ENCODE data around the gene MYL9.
A peak's percentile ranks its signal among the peaks of the same experiment; 100 is the strongest.

The MYL9 gene

GRCh38 chr20:36579996-36580545 lies 38.8 kb downstream of the MYL9 start:
- no peak overlapping the region for H3K4me2 ChIP-seq (ENCODE audit: insufficient read depth, low read length)
- no peak overlapping the region for H3K9ac ChIP-seq (ENCODE audit: low read depth, low read length)
- no peaks in the 10 kb centered on the region for H3K9me3 ChIP-seq (ENCODE audit: insufficient read depth, low read length, severe bottlenecking)
- no peak for ATAC-seq (ENCODE audit: insufficient read depth, low read depth)
- H3K27me3 ChIP-seq (ENCODE audit: insufficient read depth, low read length, poor library complexity) = no peaks in the 10 kb centered on the region
- no peak overlapping the region for H3K27ac ChIP-seq (ENCODE audit: low read length)
- no peak for DNase-seq
- peaks cover 61% of the 10 kb centered on the region for H3K79me2 ChIP-seq (ENCODE audit: insufficient read depth, low read length)
- H3K4me3 ChIP-seq (ENCODE audit: low read depth in 1 of 2, low read length in 2 of 2) = no peak overlapping the region
- H3K36me3 ChIP-seq (ENCODE audit: insufficient read depth, low read length) = peaks cover 85% of the 10 kb centered on the region
- peaks cover 52% of the 10 kb centered on the region for H4K20me1 ChIP-seq (ENCODE audit: insufficient read depth, low read length)
- peaks cover 15% of the 10 kb centered on the region for H3K4me1 ChIP-seq (ENCODE audit: insufficient read depth, low read length)
- no peak overlapping the region for H2AFZ ChIP-seq (ENCODE audit: low read depth, low read length)
- TF ChIP-seq CTCF (IDR thresholded peaks at IDR 0.05; ENCODE audit: borderline replicate concordance, extremely low read depth, low read length, poor library complexity, severe bottlenecking) = no peak
- TF ChIP-seq EZH2 (IDR thresholded peaks at IDR 0.05; ENCODE audit: borderline replicate concordance, low read depth, low read length, severe bottlenecking) = no peak

- H3K9ac ChIP-seq (ENCODE audit: low read depth, low read length) = no peak overlapping the region
- H4K20me1 ChIP-seq (ENCODE audit: insufficient read depth, low read length) = peaks cover 48% of the 10 kb centered on the region
These were observed 41.0 kb downstream of the MYL9 start for GRCh38 chr20:36582322-36582721.

GRCh38 chr20:36582821-36583220 lies 41.5 kb downstream of the MYL9 start:
- Histone ChIP-seq H3K36me3 (ENCODE audit: insufficient read depth, low read length) (peaks cover 91% of the 10 kb centered on the region), H3K4me1 (ENCODE audit: insufficient read depth, low read length) (no peaks in the 10 kb centered on the region), H3K9ac (ENCODE audit: low read depth, low read length) (no peak overlapping the region), H3K9me3 (ENCODE audit: insufficient read depth, low read length, severe bottlenecking) (no peaks in the 10 kb centered on the region), H3K4me2 (ENCODE audit: insufficient read depth, low read length) (no peak overlapping the region), H3K79me2 (ENCODE audit: insufficient read depth, low read length) (peaks cover 39% of the 10 kb centered on the region), H4K20me1 (ENCODE audit: insufficient read depth, low read length) (peaks cover 47% of the 10 kb centered on the region), H2AFZ (ENCODE audit: low read depth, low read length) (no peak overlapping the region), H3K4me3 (ENCODE audit: low read depth in 1 of 2, low read length in 2 of 2) (no peak overlapping the region), H3K27ac (ENCODE audit: low read length) (no peak overlapping the region), H3K27me3 (ENCODE audit: insufficient read depth, low read length, poor library complexity) (no peaks in the 10 kb centered on the region)
- DNase-seq (no peak), ATAC-seq (ENCODE audit: insufficient read depth, low read depth) (no peak)
- TF ChIP-seq EZH2 (IDR thresholded peaks at IDR 0.05; ENCODE audit: borderline replicate concordance, low read depth, low read length, severe bottlenecking) = no peak
- TF ChIP-seq CTCF (IDR thresholded peaks at IDR 0.05; ENCODE audit: borderline replicate concordance, extremely low read depth, low read length, poor library complexity, severe bottlenecking) = no peak

More at GRCh38 chr20:36582322-36582721, 41.0 kb downstream of the MYL9 start:
- TF ChIP-seq CTCF (IDR thresholded peaks at IDR 0.05; ENCODE audit: borderline replicate concordance, extremely low read depth, low read length, poor library complexity, severe bottlenecking) (no peak), EZH2 (IDR thresholded peaks at IDR 0.05; ENCODE audit: borderline replicate concordance, low read depth, low read length, severe bottlenecking) (no peak)
- Histone ChIP-seq H3K79me2 (ENCODE audit: insufficient read depth, low read length) (peaks cover 42% of the 10 kb centered on the region), H3K4me1 (ENCODE audit: insufficient read depth, low read length) (no peaks in the 10 kb centered on the region), H2AFZ (ENCODE audit: low read depth, low read length) (no peak overlapping the region), H3K4me2 (ENCODE audit: insufficient read depth, low read length) (no peak overlapping the region), H3K9me3 (ENCODE audit: insufficient read depth, low read length, severe bottlenecking) (no peaks in the 10 kb centered on the region), H3K27me3 (ENCODE audit: insufficient read depth, low read length, poor library complexity) (no peaks in the 10 kb centered on the region), H3K27ac (ENCODE audit: low read length) (no peak overlapping the region), H3K4me3 (ENCODE audit: low read depth in 1 of 2, low read length in 2 of 2) (no peak overlapping the region), H3K36me3 (ENCODE audit: insufficient read depth, low read length) (peaks cover 89% of the 10 kb centered on the region)
- DNase-seq (no peak), ATAC-seq (ENCODE audit: insufficient read depth, low read depth) (0 out of 3 replicates have a peak, but pooled peaks have one; percentile 36)
